Esophagus muscularis mucosa (tissue), 3 donors: ENCODE measurements around the gene CDH1.

Experiments
- CTCF ChIP-seq, 3 experiments: fragments of 200-600 bp in 2 of 3; fragments of 450-650 bp in 1 of 3; sonication (generic) in 2 of 3; IDR thresholded peaks; one replicate each; pipeline ENCODE4 v1.5.1; 2017 to 2019; ENCODE audit warnings: antibody characterized with exemption in 3 of 3, mild to moderate bottlenecking in 2 of 3, moderate library complexity in 1 of 3
- POLR2A ChIP-seq: fragments of 450-650 bp; IDR thresholded peaks from one replicate; pipeline ENCODE4 v1.6.1; 2017; ENCODE audit warnings: antibody characterized with exemption, moderate library complexity, mild to moderate bottlenecking, low read depth
- POLR2AphosphoS5 ChIP-seq, 2 donors: sonication (generic); formaldehyde crosslinking; IDR thresholded peaks; one replicate each; pipeline ENCODE4 v1.6.1; 2017; ENCODE audit warnings: antibody characterized with exemption in 2 of 2

GRCh38 chr16:68825427-68825826 lies 88.3 kb downstream of the CDH1 start:
- TF ChIP-seq CTCF (IDR thresholded peaks at IDR 0.05) (no peak), POLR2A (no peak), POLR2AphosphoS5 (IDR thresholded peaks at IDR 0.05) (no peak)
